Hepatocyte (in vitro differentiated cells): ENCODE data around the gene CCDC91. TPM values are rescaled to one million over a fixed set of nuclear protein-coding genes. Genes with fewer than 3 reads are reported as not detected.

Experiments
- DNase-seq: peaks from one replicate; pipeline ENCODE4 v3.0.0-alpha.2; 2016; ENCODE audit warnings: low spot score
- H2AFZ ChIP-seq: fragments of 200-600 bp; sonication (generic); 2 replicates; pipeline ENCODE4 v1.6.0; 2016; ENCODE audit warnings: antibody characterized with exemption, mild to moderate bottlenecking
- H3K27ac ChIP-seq: fragments of 200-600 bp; sonication (generic); 2 replicates; pipeline ENCODE4 v1.5.1; 2016; ENCODE audit warnings: mild to moderate bottlenecking
- H3K27me3 ChIP-seq: fragments of 200-600 bp; sonication (generic); 2 replicates; pipeline ENCODE4 v1.6.1; 2016
- H3K36me3 ChIP-seq: fragments of 200-600 bp; sonication (generic); replicated peaks from 2 replicates; pipeline ENCODE4 v1.5.1; 2016; ENCODE audit warnings: low read depth; ENCODE audit not compliant: insufficient read depth
- H3K4me1 ChIP-seq: fragments of 200-600 bp; sonication (generic); 2 replicates; pipeline ENCODE4 v1.5.1; 2016; ENCODE audit warnings: mild to moderate bottlenecking, moderate library complexity; ENCODE audit not compliant: insufficient read depth
- H3K4me2 ChIP-seq: fragments of 200-600 bp; sonication (generic); 2 replicates; pipeline ENCODE4 v1.6.0; 2016
- H3K4me3 ChIP-seq: fragments of 200-600 bp; sonication (generic); 2 replicates; pipeline ENCODE4 v1.5.1; 2016; ENCODE audit warnings: mild to moderate bottlenecking
- H3K79me2 ChIP-seq: fragments of 200-600 bp; sonication (generic); 2 replicates; pipeline ENCODE4 v1.6.0; 2017; ENCODE audit warnings: mild to moderate bottlenecking
- H3K9me2 ChIP-seq: fragments of 200-600 bp; sonication (generic); replicated peaks from 2 replicates; pipeline ENCODE4 v1.6.0; 2017; ENCODE audit warnings: mild to moderate bottlenecking; ENCODE audit not compliant: insufficient read depth
- H3K9me3 ChIP-seq: fragments of 200-600 bp; sonication (generic); 2 replicates; pipeline ENCODE4 v1.5.1; 2016; ENCODE audit warnings: low read depth, mild to moderate bottlenecking
- H4K20me1 ChIP-seq: fragments of 200-600 bp; sonication (generic); 2 replicates; pipeline ENCODE4 v1.6.0; 2016; ENCODE audit warnings: mild to moderate bottlenecking; ENCODE audit not compliant: insufficient read depth, poor library complexity, severe bottlenecking
- EZH2 ChIP-seq: fragments of 200-600 bp; sonication (generic); IDR thresholded peaks from 2 replicates; pipeline ENCODE4 v1.6.1; 2016; ENCODE audit warnings: antibody characterized with exemption, mild to moderate bottlenecking, borderline replicate concordance
- EZH2phosphoT487 ChIP-seq: fragments of 200-600 bp; sonication (generic); IDR thresholded peaks from one replicate; pipeline ENCODE4 v1.6.1; 2018; ENCODE audit warnings: antibody characterized with exemption, mild to moderate bottlenecking, low read depth, moderate library complexity; ENCODE audit not compliant: unreplicated experiment, severe bottlenecking
- WGBS: methylation state at CpG from one replicate; pipeline ENCODE4 v1.1.6; 2016; ENCODE audit warnings: low lambda C conversion rate; ENCODE audit errors: missing lambda C conversion rate; 5-methylcytosine and 5-hydroxymethylcytosine counted together
- polyA plus RNA-seq: library from polyadenylated mRNA; unstranded; fragments of >200 nt; fragmentation: Nextera tagmentation; extraction: Ambion mirVana; gene quantifications from 2 replicates; pipeline ENCODE4 v1.2.1, GENCODE V29; 2016
- total RNA-seq: library from RNA; depleted of rRNA; stranded (reverse); fragments of >200 nt; gene quantifications from 2 replicates; pipeline ENCODE4 v1.2.3, GENCODE V29; 2014
- TF ChIP-seq, protein P1 (sequence below): fragments of 200-600 bp; sonication (generic); IDR thresholded peaks from 2 replicates; pipeline ENCODE4 v1.5.1; 2016; ENCODE audit warnings: antibody characterized with exemption, mild to moderate bottlenecking; ENCODE audit not compliant: poor library complexity

Gene CCDC91
- total and polyA plus RNA-seq, 2 experiments from 2014 or later = 14.2 to 15.1 TPM

DNA sequence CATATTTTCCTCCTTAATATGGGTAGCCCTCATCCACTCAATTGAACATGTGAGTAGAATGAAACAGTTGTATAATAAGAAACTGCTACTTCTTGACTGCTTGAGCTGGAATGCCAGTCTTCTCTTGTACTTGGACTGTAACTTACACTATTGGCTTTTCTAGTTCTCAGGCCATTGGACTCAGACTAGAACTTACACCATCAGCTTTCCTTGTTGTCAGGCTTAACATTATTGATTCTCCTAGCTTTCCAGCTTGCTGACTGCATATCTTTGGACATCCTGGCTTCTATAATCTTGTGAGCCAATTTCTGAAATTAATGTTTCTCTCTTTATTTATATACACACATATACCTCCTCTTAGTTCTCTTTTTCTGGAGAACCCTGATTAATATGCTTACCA is 24.8 kb downstream of the CCDC91 start:
- Histone ChIP-seq H3K4me3 (no peak overlapping the region), H4K20me1 (no peaks in the 10 kb centered on the region), H3K27ac (no peak overlapping the region), H3K79me2 (peaks cover 3% of the 10 kb centered on the region), H3K36me3 (no peaks in the 10 kb centered on the region), H3K27me3 (no peaks in the 10 kb centered on the region), H3K4me2 (no peak overlapping the region), H3K9me2 (no peaks in the 10 kb centered on the region), H2AFZ (no peak overlapping the region), H3K4me1 (no peaks in the 10 kb centered on the region), H3K9me3 (peaks cover 5% of the 10 kb centered on the region)
- DNase-seq = no peak
- TF ChIP-seq EZH2 = no peak
- TF ChIP-seq, protein P1, sequence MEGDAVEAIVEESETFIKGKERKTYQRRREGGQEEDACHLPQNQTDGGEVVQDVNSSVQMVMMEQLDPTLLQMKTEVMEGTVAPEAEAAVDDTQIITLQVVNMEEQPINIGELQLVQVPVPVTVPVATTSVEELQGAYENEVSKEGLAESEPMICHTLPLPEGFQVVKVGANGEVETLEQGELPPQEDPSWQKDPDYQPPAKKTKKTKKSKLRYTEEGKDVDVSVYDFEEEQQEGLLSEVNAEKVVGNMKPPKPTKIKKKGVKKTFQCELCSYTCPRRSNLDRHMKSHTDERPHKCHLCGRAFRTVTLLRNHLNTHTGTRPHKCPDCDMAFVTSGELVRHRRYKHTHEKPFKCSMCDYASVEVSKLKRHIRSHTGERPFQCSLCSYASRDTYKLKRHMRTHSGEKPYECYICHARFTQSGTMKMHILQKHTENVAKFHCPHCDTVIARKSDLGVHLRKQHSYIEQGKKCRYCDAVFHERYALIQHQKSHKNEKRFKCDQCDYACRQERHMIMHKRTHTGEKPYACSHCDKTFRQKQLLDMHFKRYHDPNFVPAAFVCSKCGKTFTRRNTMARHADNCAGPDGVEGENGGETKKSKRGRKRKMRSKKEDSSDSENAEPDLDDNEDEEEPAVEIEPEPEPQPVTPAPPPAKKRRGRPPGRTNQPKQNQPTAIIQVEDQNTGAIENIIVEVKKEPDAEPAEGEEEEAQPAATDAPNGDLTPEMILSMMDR = no peak
- TF ChIP-seq EZH2phosphoT487 = no peak

GRCh38 chr12:28216016-28216415 is 25.8 kb downstream of the CCDC91 start:
- no peak overlapping the region for H2AFZ ChIP-seq
- H3K36me3 ChIP-seq = no peaks in the 10 kb centered on the region
- no peaks in the 10 kb centered on the region for H3K27me3 ChIP-seq
- no peak overlapping the region for H3K4me3 ChIP-seq
- no peaks in the 10 kb centered on the region for H4K20me1 ChIP-seq
- no peak overlapping the region for H3K4me2 ChIP-seq
- 74% methylated on average over 2 of the region's 2 CpGs for WGBS
- no peak for DNase-seq
- peaks cover 8% of the 10 kb centered on the region for H3K79me2 ChIP-seq
- no peak overlapping the region for H3K27ac ChIP-seq
- H3K9me2 ChIP-seq = no peaks in the 10 kb centered on the region
- H3K4me1 ChIP-seq = no peaks in the 10 kb centered on the region
- H3K9me3 ChIP-seq = no peaks in the 10 kb centered on the region
- TF ChIP-seq, protein P1 = no peak
- no peak for TF ChIP-seq EZH2
- no peak for TF ChIP-seq EZH2phosphoT487

- no peak overlapping the region for H2AFZ ChIP-seq
- no peak overlapping the region for H3K4me2 ChIP-seq
- peaks cover 17% of the 10 kb centered on the region for H3K79me2 ChIP-seq
- H3K9me3 ChIP-seq = no peaks in the 10 kb centered on the region
- no peaks in the 10 kb centered on the region for H4K20me1 ChIP-seq
- H3K27me3 ChIP-seq = no peaks in the 10 kb centered on the region
- TF ChIP-seq EZH2 = no peak
- TF ChIP-seq EZH2phosphoT487 = no peak
- TF ChIP-seq, protein P1 = no peak
- WGBS = 95% methylated on average over 2 of the region's 2 CpGs
- H3K9me2 ChIP-seq = no peaks in the 10 kb centered on the region
- no peaks in the 10 kb centered on the region for H3K4me1 ChIP-seq
- no peak overlapping the region for H3K27ac ChIP-seq
- H3K36me3 ChIP-seq = no peaks in the 10 kb centered on the region
- no peak for DNase-seq
- H3K4me3 ChIP-seq = no peak overlapping the region
Observed at GRCh38 chr12:28217805-28218204, 27.5 kb downstream of the CCDC91 start.

DNA sequence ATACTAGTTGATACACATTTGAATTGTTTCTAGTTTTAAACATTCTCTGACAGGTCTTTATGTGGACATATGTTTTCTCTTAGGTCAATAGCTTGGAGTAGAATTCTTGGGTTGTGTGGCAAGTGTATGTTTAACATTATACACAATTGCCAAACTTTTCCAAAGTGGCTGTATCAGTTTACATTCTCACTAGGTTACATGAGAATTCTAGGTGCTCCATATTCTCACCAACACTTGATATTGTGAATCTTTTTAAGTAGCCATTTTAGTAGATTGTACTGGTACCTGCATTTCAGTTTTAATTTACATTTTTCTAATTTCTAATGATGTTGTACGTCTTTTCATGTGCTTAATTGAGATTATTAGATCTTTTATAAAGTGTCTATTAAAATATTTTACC is 28.6 kb downstream of the CCDC91 start:
- Histone ChIP-seq H3K9me3 (no peaks in the 10 kb centered on the region), H3K4me3 (no peak overlapping the region), H3K27me3 (no peaks in the 10 kb centered on the region), H3K36me3 (no peaks in the 10 kb centered on the region), H4K20me1 (no peaks in the 10 kb centered on the region), H3K27ac (no peak overlapping the region), H3K4me2 (no peak overlapping the region), H2AFZ (no peak overlapping the region), H3K4me1 (no peaks in the 10 kb centered on the region), H3K9me2 (no peaks in the 10 kb centered on the region), H3K79me2 (peaks cover 19% of the 10 kb centered on the region)
- no peak for TF ChIP-seq EZH2
- TF ChIP-seq, protein P1 = no peak
- TF ChIP-seq EZH2phosphoT487 = no peak
- 92% methylated on average over 1 of the region's 1 CpG for WGBS
- no peak for DNase-seq
